PC-3 (cell line): ENCODE data around the gene GJB5. TPM values are rescaled to one million over a fixed set of nuclear protein-coding genes. Genes with fewer than 3 reads are reported as not detected.

Experiments used
- ATAC-seq: fragments of 200-7000 bp; cut with Tn5 transposase; 2 replicates; pipeline ENCODE4 v1.9.1; 2020; ENCODE audit warnings: mild to moderate bottlenecking, moderate library complexity
- BruUV-seq: library from RNA; stranded (reverse); fragments of 400-500 nt; replicated peaks from 2 replicates; lab custom pipeline; 2021; lab: Mats Ljungman, UMichigan
- CTCF ChIA-PET: fragments of 300-600 bp; sonication (Branson Sonifier 250); formaldehyde crosslinking; loops from one replicate; lab custom pipeline; 2022; ENCODE audit warnings: antibody characterized with exemption; lab: Charles Lee
- POLR2A ChIA-PET: fragments of 300-600 bp; sonication (Branson Sonifier 250); formaldehyde crosslinking; loops from one replicate; lab custom pipeline; 2022; ENCODE audit warnings: antibody characterized with exemption; ENCODE audit not compliant: unreplicated experiment; lab: Charles Lee
- DNase-seq: peaks from one replicate; pipeline ENCODE4 v3.0.0-alpha.2; 2015
- H2AFZ ChIP-seq: fragments of 300-600 bp; sonication (generic); 2 replicates; pipeline ENCODE4 v1.6.0; 2016; ENCODE audit warnings: antibody characterized with exemption, low read length
- H3F3A ChIP-seq: fragments of 300-600 bp; sonication (generic); one replicate; pipeline ENCODE4 v1.6.0; 2017; ENCODE audit warnings: antibody characterized with exemption, low read length, control low read depth, mild to moderate bottlenecking; ENCODE audit not compliant: unreplicated experiment
- H3K27ac ChIP-seq: fragments of 300-600 bp; sonication (generic); 2 replicates; pipeline ENCODE4 v1.5.1; 2016; ENCODE audit warnings: mild to moderate bottlenecking, low read length
- H3K27me3 ChIP-seq: fragments of 300-600 bp; sonication (generic); 2 replicates; pipeline ENCODE4 v1.6.1; 2016; ENCODE audit warnings: low read length, mixed read lengths
- H3K36me3 ChIP-seq: fragments of 300-600 bp; sonication (generic); 2 replicates; pipeline ENCODE4 v1.6.1; 2016; ENCODE audit warnings: low read depth, mixed run types, low read length, mixed read lengths
- H3K4me1 ChIP-seq: fragments of 300-600 bp; sonication (generic); 2 replicates; pipeline ENCODE4 v1.5.1; 2016; ENCODE audit warnings: low read length; ENCODE audit not compliant: insufficient read depth
- H3K4me2 ChIP-seq: fragments of 300-600 bp; sonication (generic); 2 replicates; pipeline ENCODE4 v1.6.0; 2016; ENCODE audit warnings: low read length
- H3K4me3 ChIP-seq: fragments of 300-600 bp; sonication (generic); 2 replicates; pipeline ENCODE4 v1.5.1; 2016; ENCODE audit warnings: mild to moderate bottlenecking, low read length, mixed read lengths
- H3K79me2 ChIP-seq: fragments of 300-600 bp; sonication (generic); 2 replicates; pipeline ENCODE4 v1.6.1; 2017; ENCODE audit warnings: low read length, mixed read lengths
- H3K9ac ChIP-seq: fragments of 300-600 bp; sonication (generic); 2 replicates; pipeline ENCODE4 v1.6.0; 2016; ENCODE audit warnings: mild to moderate bottlenecking, low read length
- H3K9me2 ChIP-seq: fragments of 300-600 bp; sonication (generic); replicated peaks from 2 replicates; pipeline ENCODE4 v1.6.1; 2016; ENCODE audit warnings: mixed run types, low read length, mixed read lengths
- H3K9me3 ChIP-seq: fragments of 300-600 bp; sonication (generic); 2 replicates; pipeline ENCODE4 v1.6.1; 2016; ENCODE audit warnings: low read length, mixed read lengths
- H4K20me1 ChIP-seq: fragments of 300-600 bp; sonication (generic); 2 replicates; pipeline ENCODE4 v1.6.1; 2016; ENCODE audit warnings: low read length, mixed read lengths
- EZH2 ChIP-seq: fragments of 300-600 bp; sonication (generic); IDR thresholded peaks from one replicate; pipeline ENCODE4 v1.6.1; 2017; ENCODE audit warnings: antibody characterized with exemption, mild to moderate bottlenecking, low read length; ENCODE audit not compliant: unreplicated experiment
- EZH2phosphoT487 ChIP-seq: fragments of 300-600 bp; sonication (generic); IDR thresholded peaks from 2 replicates; pipeline ENCODE4 v1.6.1; 2018; ENCODE audit warnings: mild to moderate bottlenecking, antibody characterized with exemption, low read length, borderline replicate concordance
- intact Hi-C: fragments of 100-400 bp; cut with micrococcal nuclease; formaldehyde crosslinking; loops from 2 replicates; pipeline ENCODE4 v1.9.0; 2023
- total RNA-seq: library from RNA; depleted of rRNA; stranded (reverse); fragments of >200 nt; gene quantifications from 2 replicates; pipeline ENCODE4 v1.2.3, GENCODE V29; 2014
- TF ChIP-seq, protein P1 (sequence below): fragments of 300-600 bp; sonication (generic); conservative IDR thresholded peaks from 2 replicates; pipeline ENCODE4 v1.5.1; 2017; ENCODE audit warnings: antibody characterized with exemption, low read depth, mild to moderate bottlenecking, low read length

The GJB5 gene
- total RNA-seq, 1 experiment from 2014 or later: 7.2 TPM

DNA sequence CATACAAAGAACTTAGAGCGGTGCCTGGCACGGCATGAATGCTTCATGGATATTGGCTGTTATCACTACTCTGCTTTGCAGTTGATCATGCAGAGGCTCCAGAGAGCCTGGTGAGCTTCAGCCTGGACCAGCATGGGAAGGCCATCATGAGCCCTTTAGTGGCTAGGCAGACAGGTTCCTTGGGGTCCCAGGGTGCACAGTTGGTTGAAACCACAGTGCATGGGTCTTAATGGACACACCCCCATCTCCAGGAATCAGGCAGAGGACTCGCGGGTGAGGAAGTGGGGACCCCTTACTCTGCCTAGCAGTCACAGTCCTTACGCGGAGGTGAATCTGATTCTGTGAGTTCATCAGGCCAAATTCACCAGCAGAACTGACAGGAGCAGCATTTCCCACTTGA is 1.1 kb downstream of the GJB5 start:
- no peaks in the 10 kb centered on the region for H3K9me3 ChIP-seq
- no peaks in the 10 kb centered on the region for H3K27me3 ChIP-seq
- H3K36me3 ChIP-seq: no peaks in the 10 kb centered on the region
- H3F3A ChIP-seq: no peaks in the 10 kb centered on the region
- H3K4me2 ChIP-seq: 0 out of 2 replicates have a peak overlapping the region, but pooled peaks have one; percentile 33
- DNase-seq: no peak
- ChIA-PET CTCF (interaction anchor here (1.1 kb wide), 1 partner anchor 30 kb away, joined by 4 read pairs; no protein-coding TSS in a partner anchor), POLR2A (no interaction called here)
- no TSS peak for BruUV-seq
- TF ChIP-seq EZH2 (no peak), EZH2phosphoT487 (no peak)
- TF ChIP-seq, protein P1, sequence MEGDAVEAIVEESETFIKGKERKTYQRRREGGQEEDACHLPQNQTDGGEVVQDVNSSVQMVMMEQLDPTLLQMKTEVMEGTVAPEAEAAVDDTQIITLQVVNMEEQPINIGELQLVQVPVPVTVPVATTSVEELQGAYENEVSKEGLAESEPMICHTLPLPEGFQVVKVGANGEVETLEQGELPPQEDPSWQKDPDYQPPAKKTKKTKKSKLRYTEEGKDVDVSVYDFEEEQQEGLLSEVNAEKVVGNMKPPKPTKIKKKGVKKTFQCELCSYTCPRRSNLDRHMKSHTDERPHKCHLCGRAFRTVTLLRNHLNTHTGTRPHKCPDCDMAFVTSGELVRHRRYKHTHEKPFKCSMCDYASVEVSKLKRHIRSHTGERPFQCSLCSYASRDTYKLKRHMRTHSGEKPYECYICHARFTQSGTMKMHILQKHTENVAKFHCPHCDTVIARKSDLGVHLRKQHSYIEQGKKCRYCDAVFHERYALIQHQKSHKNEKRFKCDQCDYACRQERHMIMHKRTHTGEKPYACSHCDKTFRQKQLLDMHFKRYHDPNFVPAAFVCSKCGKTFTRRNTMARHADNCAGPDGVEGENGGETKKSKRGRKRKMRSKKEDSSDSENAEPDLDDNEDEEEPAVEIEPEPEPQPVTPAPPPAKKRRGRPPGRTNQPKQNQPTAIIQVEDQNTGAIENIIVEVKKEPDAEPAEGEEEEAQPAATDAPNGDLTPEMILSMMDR: no peak
- H3K9me2 ChIP-seq: no peaks in the 10 kb centered on the region
- no peak overlapping the region for H3K9ac ChIP-seq
- intact Hi-C loops: no loop called here
- no peaks in the 10 kb centered on the region for H3K79me2 ChIP-seq
- peaks cover 42% of the 10 kb centered on the region for H3K4me1 ChIP-seq
- H3K27ac ChIP-seq: peak overlapping the region; percentile 65
- H4K20me1 ChIP-seq: no peaks in the 10 kb centered on the region
- H3K4me3 ChIP-seq: no peak overlapping the region
- no peak for ATAC-seq
- no peak overlapping the region for H2AFZ ChIP-seq

DNA sequence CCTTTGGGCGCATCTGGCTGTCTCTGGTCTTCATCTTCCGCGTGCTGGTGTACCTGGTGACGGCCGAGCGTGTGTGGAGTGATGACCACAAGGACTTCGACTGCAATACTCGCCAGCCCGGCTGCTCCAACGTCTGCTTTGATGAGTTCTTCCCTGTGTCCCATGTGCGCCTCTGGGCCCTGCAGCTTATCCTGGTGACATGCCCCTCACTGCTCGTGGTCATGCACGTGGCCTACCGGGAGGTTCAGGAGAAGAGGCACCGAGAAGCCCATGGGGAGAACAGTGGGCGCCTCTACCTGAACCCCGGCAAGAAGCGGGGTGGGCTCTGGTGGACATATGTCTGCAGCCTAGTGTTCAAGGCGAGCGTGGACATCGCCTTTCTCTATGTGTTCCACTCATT is 2.5 kb downstream of the GJB5 start:
- Histone ChIP-seq H3K9me2 (no peaks in the 10 kb centered on the region), H3K9me3 (no peaks in the 10 kb centered on the region), H3K9ac (no peak overlapping the region), H3K27me3 (no peaks in the 10 kb centered on the region), H4K20me1 (no peaks in the 10 kb centered on the region), H3K79me2 (no peaks in the 10 kb centered on the region), H3K27ac (no peak overlapping the region), H2AFZ (no peak overlapping the region), H3K4me2 (no peak overlapping the region), H3K4me1 (peaks cover 47% of the 10 kb centered on the region), H3K4me3 (no peak overlapping the region), H3K36me3 (no peaks in the 10 kb centered on the region), H3F3A (no peaks in the 10 kb centered on the region)
- ATAC-seq (no peak), DNase-seq (no peak)
- no TSS peak for BruUV-seq
- ChIA-PET CTCF (no interaction called here), POLR2A (no interaction called here)
- TF ChIP-seq, protein P1: no peak
- TF ChIP-seq EZH2: no peak
- intact Hi-C loops: no loop called here

DNA sequence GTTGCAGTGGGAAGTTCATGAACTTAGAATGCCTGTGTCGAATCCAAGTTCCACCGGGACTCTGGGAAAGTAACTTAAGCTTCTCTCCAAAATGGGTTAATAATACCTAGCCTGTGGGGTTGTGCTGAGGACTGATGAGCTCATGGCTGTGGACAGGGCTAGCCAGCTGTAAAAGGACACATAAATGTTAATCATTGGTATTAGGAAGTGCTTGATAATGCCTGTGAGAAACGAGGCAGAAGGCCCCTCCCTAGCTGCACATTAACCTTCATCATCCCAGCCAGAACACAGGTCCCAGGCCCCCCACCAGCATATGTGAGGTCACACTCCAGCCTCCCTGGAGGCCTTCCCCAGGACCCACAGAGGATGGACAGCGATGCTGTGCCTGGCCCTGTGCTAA is 3.9 kb downstream of the GJB5 start:
- Histone ChIP-seq H3F3A (no peaks in the 10 kb centered on the region), H3K9me3 (no peaks in the 10 kb centered on the region), H3K79me2 (no peaks in the 10 kb centered on the region), H3K4me1 (peaks cover 51% of the 10 kb centered on the region), H3K4me2 (no peak overlapping the region), H3K27me3 (no peaks in the 10 kb centered on the region), H3K9me2 (no peaks in the 10 kb centered on the region), H2AFZ (no peak overlapping the region), H3K4me3 (no peak overlapping the region), H4K20me1 (no peaks in the 10 kb centered on the region), H3K27ac (no peak overlapping the region), H3K9ac (no peak overlapping the region), H3K36me3 (no peaks in the 10 kb centered on the region)
- BruUV-seq: no TSS peak
- TF ChIP-seq EZH2phosphoT487 (no peak), EZH2 (no peak)
- TF ChIP-seq, protein P1: no peak
- ATAC-seq (no peak), DNase-seq (peak; percentile 10)
- ChIA-PET POLR2A (no interaction called here), CTCF (no interaction called here)
- intact Hi-C loops: no loop called here
